ENCODE data around the gene CRIM1. TPM values are rescaled to one million over a fixed set of nuclear protein-coding genes. Genes with fewer than 3 reads are reported as not detected.

The CRIM1 gene
- total RNA-seq, 1 experiment from 2014 or later, result 24.1 TPM

- TF ChIP-seq FOXJ3 (CRISPR knock-in tag; IDR thresholded peaks at IDR 0.05; ENCODE audit: borderline replicate concordance) (no peak), JAZF1 (CRISPR knock-in tag; IDR thresholded peaks at IDR 0.05) (no peak), EMX1 (CRISPR knock-in tag; IDR thresholded peaks at IDR 0.05) (no peak), TEAD4 (CRISPR knock-in tag; IDR thresholded peaks at IDR 0.05) (no peak), PRDM15 (CRISPR knock-in tag; IDR thresholded peaks at IDR 0.05) (no peak), FOXK1 (CRISPR knock-in tag; IDR thresholded peaks at IDR 0.05) (no peak), MXD4 (CRISPR knock-in tag; IDR thresholded peaks at IDR 0.05; ENCODE audit: borderline replicate concordance) (no peak)
- TF ChIP-seq, protein P1, sequence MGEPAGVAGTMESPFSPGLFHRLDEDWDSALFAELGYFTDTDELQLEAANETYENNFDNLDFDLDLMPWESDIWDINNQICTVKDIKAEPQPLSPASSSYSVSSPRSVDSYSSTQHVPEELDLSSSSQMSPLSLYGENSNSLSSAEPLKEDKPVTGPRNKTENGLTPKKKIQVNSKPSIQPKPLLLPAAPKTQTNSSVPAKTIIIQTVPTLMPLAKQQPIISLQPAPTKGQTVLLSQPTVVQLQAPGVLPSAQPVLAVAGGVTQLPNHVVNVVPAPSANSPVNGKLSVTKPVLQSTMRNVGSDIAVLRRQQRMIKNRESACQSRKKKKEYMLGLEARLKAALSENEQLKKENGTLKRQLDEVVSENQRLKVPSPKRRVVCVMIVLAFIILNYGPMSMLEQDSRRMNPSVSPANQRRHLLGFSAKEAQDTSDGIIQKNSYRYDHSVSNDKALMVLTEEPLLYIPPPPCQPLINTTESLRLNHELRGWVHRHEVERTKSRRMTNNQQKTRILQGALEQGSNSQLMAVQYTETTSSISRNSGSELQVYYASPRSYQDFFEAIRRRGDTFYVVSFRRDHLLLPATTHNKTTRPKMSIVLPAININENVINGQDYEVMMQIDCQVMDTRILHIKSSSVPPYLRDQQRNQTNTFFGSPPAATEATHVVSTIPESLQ (CRISPR knock-in tag; IDR thresholded peaks at IDR 0.05), result no peak
- TF ChIP-seq, protein P2, sequence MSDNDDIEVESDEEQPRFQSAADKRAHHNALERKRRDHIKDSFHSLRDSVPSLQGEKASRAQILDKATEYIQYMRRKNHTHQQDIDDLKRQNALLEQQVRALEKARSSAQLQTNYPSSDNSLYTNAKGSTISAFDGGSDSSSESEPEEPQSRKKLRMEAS (CRISPR knock-in tag; IDR thresholded peaks at IDR 0.05), result no peak
- TF ChIP-seq, protein P3, sequence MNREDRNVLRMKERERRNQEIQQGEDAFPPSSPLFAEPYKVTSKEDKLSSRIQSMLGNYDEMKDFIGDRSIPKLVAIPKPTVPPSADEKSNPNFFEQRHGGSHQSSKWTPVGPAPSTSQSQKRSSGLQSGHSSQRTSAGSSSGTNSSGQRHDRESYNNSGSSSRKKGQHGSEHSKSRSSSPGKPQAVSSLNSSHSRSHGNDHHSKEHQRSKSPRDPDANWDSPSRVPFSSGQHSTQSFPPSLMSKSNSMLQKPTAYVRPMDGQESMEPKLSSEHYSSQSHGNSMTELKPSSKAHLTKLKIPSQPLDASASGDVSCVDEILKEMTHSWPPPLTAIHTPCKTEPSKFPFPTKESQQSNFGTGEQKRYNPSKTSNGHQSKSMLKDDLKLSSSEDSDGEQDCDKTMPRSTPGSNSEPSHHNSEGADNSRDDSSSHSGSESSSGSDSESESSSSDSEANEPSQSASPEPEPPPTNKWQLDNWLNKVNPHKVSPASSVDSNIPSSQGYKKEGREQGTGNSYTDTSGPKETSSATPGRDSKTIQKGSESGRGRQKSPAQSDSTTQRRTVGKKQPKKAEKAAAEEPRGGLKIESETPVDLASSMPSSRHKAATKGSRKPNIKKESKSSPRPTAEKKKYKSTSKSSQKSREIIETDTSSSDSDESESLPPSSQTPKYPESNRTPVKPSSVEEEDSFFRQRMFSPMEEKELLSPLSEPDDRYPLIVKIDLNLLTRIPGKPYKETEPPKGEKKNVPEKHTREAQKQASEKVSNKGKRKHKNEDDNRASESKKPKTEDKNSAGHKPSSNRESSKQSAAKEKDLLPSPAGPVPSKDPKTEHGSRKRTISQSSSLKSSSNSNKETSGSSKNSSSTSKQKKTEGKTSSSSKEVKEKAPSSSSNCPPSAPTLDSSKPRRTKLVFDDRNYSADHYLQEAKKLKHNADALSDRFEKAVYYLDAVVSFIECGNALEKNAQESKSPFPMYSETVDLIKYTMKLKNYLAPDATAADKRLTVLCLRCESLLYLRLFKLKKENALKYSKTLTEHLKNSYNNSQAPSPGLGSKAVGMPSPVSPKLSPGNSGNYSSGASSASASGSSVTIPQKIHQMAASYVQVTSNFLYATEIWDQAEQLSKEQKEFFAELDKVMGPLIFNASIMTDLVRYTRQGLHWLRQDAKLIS (CRISPR knock-in tag; IDR thresholded peaks at IDR 0.05; ENCODE audit: borderline replicate concordance), result no peak
- Mint-ChIP-seq H3K4me3 (no peak overlapping the region), H3K4me1 (peaks cover 26% of the 10 kb centered on the region), H3K9me3 (peaks cover 4% of the 10 kb centered on the region), H3K27ac (no peak overlapping the region), H3K36me3 (peaks cover 4% of the 10 kb centered on the region; the same call in 1 of the 2 replicates), H3K27me3 (ENCODE audit: low read depth) (no peaks in the 10 kb centered on the region)
- no peak for DNase-seq (ENCODE audit: low spot score)
- POLR2A ChIA-PET, result no interaction called here
- CTCF ChIA-PET, result interaction anchor here (0.9 to 1.2 kb wide), 2 partner anchors 442 to 465 kb away, joined by 3 read pairs; no protein-coding TSS in a partner anchor
- ATAC-seq, result no peak
Observed at GRCh38 chr2:36336321-36336720, 19.3 kb upstream of the CRIM1 start.

DNA sequence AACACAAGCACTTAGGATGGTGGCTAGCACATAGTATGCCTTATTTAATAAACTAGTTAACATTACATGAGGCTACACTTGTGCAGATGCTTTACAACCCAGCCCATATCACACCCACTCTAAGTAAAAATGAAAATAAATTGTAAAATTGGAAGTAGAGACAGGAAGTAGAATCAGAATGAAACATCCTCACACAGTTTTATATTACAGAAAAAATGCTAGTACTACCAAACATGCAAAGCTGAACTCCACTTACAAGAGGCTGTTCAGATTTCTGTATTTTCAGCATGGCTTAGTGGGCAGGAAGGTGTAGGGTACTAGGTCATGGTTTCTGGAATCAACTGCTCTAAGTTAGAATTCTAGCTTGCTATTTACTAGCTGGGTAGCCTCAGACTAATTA lies 18.2 kb upstream of the CRIM1 start:
- no peak overlapping the region for H3K4me3 Mint-ChIP-seq
- POLR2A ChIA-PET, result no interaction called here
- TF ChIP-seq ZNF671 (CRISPR knock-in tag; IDR thresholded peaks at IDR 0.05) (no peak), HMGA2 (CRISPR knock-in tag; IDR thresholded peaks at IDR 0.05) (no peak), USF1 (CRISPR knock-in tag; IDR thresholded peaks at IDR 0.05) (no peak), PREB (CRISPR knock-in tag; IDR thresholded peaks at IDR 0.05; ENCODE audit: borderline replicate concordance) (no peak), ZNF138 (CRISPR knock-in tag; conservative IDR thresholded peaks at IDR 0.05) (no peak)
- TF ChIP-seq, protein P4, sequence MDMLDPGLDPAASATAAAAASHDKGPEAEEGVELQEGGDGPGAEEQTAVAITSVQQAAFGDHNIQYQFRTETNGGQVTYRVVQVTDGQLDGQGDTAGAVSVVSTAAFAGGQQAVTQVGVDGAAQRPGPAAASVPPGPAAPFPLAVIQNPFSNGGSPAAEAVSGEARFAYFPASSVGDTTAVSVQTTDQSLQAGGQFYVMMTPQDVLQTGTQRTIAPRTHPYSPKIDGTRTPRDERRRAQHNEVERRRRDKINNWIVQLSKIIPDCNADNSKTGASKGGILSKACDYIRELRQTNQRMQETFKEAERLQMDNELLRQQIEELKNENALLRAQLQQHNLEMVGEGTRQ (CRISPR knock-in tag; IDR thresholded peaks at IDR 0.05), result no peak
- ATAC-seq, result no peak
- H3K27ac Mint-ChIP-seq, result no peak overlapping the region
- H3K4me1 Mint-ChIP-seq, result peaks cover 25% of the 10 kb centered on the region
- CTCF ChIA-PET, result interaction anchor here (0.6 to 1.9 kb wide), 3 partner anchors 15 to 259 kb away, joined by 3 to 4 read pairs (median 4); no protein-coding TSS in a partner anchor
- peaks cover 4% of the 10 kb centered on the region for H3K9me3 Mint-ChIP-seq
- no peak for DNase-seq (ENCODE audit: low spot score)
- no peaks in the 10 kb centered on the region for H3K27me3 Mint-ChIP-seq (ENCODE audit: low read depth)
- H3K36me3 Mint-ChIP-seq, result peaks cover 4% of the 10 kb centered on the region; the same call in 1 of the 2 replicates
